ACC112 (cell line): ENCODE results near the gene NEK6.
A peak's percentile ranks its signal among the peaks of the same experiment; 100 is the strongest.

Experiments used
- H2AFZ ChIP-seq: fragments of 200-600 bp; sonication (generic); one replicate; pipeline ENCODE4 v1.6.0; 2017; ENCODE audit warnings: antibody characterized with exemption, low read length; ENCODE audit not compliant: unreplicated experiment
- H3K27ac ChIP-seq: fragments of 200-600 bp; sonication (generic); 2 replicates; pipeline ENCODE4 v1.5.1; 2014; ENCODE audit warnings: low read depth, mild to moderate bottlenecking, antibody characterized with exemption, low read length, moderate library complexity
- H3K27me3 ChIP-seq: fragments of 200-600 bp; sonication (generic); 2 replicates; pipeline ENCODE4 v1.6.1; 2014; ENCODE audit warnings: mild to moderate bottlenecking, antibody characterized with exemption, low read length, moderate library complexity, mixed read lengths; ENCODE audit not compliant: insufficient read depth
- H3K36me3 ChIP-seq: fragments of 200-600 bp; sonication (generic); 2 replicates; pipeline ENCODE4 v1.6.1; 2016; ENCODE audit warnings: mild to moderate bottlenecking, antibody characterized with exemption, low read length, moderate library complexity, mixed read lengths; ENCODE audit not compliant: insufficient read depth
- H3K4me1 ChIP-seq: fragments of 200-600 bp; sonication (generic); one replicate; pipeline ENCODE4 v1.6.1; 2016; ENCODE audit warnings: low read length, mixed read lengths; ENCODE audit not compliant: insufficient read depth, unreplicated experiment, control insufficient read depth
- H3K4me3 ChIP-seq: fragments of 200-600 bp; sonication (generic); 2 replicates; pipeline ENCODE4 v1.5.1; 2014; ENCODE audit warnings: mild to moderate bottlenecking, low read depth, low read length
- H3K79me2 ChIP-seq: fragments of 200-600 bp; sonication (generic); one replicate; pipeline ENCODE4 v1.6.0; 2016; ENCODE audit warnings: low read length; ENCODE audit not compliant: control insufficient read depth, unreplicated experiment, insufficient read depth

The NEK6 gene

DNA sequence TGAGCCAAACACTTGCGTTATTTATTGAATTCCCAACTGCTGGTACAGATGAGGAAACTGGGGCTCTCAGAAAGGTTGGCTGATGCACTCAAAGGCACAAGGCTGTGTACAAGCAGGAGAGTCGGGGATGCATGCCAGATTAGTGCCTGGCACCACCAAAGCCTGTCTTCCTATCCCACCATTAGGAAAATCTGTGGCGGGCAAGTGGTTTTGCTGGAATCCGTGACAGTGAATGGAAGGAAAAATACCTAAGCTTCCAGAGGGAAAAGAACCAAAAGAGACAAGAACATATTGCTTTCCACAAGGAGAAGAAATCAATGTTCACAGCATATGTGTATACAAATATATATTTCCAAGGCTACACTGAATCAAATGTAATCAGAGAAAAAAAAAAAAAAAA lies 106.4 kb downstream of the NEK6 start:
- Histone ChIP-seq H3K4me3 (no peak overlapping the region), H2AFZ (no peak overlapping the region), H3K27me3 (no peaks in the 10 kb centered on the region), H3K4me1 (peaks cover 22% of the 10 kb centered on the region), H3K36me3 (peaks cover 2% of the 10 kb centered on the region; the same call in 1 of the 2 replicates), H3K79me2 (peaks cover 91% of the 10 kb centered on the region), H3K27ac (no peak overlapping the region)

DNA sequence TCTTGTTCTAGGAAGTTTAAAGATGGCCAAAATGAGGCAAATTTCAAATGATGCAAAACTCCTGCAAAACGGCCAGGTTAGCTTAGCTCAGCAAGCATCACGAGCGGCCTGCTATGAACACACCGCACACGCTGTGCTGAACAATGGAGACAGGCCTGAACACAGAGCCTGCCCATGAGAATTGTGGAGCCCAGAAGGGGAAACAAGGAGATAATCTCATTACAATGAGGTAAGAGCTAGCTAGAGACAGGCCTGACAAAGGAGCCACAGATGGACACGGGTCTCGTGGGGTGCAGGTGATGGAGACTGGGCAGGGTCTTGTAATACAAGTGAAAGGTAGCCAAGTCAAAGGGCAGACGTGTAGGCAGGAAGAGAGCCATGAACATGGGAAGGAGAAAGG lies 107.3 kb downstream of the NEK6 start:
- Histone ChIP-seq H3K4me1 (peaks cover 19% of the 10 kb centered on the region), H3K36me3 (peaks cover 2% of the 10 kb centered on the region; the same call in 1 of the 2 replicates), H3K79me2 (peaks cover 91% of the 10 kb centered on the region), H3K27ac (no peak overlapping the region), H3K4me3 (no peak overlapping the region), H2AFZ (no peak overlapping the region), H3K27me3 (no peaks in the 10 kb centered on the region)

DNA sequence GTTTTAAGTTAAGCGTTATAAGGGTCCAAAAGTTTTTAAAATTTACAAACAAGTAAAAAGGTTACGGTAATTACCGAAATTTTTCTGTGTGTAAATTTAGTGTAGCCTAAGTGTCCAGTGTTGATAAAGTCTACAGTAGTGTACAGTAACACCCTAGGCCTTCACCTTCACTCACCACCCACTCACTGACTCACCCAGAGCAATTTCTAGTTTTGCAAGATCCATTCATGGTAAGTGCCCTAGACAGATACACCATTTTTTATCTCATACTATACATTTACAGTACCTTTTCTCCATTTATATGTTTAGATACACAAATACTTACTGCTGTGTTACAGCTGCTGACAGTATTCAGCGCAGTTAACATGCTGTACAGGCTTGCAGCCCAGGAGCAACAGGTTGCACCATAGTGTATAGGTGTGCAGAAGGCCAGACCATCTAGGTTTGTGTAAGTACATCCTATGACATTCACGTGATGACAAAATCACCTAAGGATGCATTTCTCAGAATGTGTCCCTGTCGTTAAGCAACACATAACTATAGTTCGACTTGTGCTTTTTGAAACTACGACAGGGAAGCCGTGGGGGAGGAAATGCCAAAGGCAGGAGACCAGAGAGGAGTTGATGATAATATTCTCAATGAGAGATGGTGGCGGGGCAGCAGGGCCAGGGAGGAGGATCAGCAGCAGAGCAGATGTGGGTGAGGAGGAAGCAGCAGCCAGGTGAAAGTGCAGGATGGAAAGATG lies 108.9 kb downstream of the NEK6 start:
- peaks cover 91% of the 10 kb centered on the region for H3K79me2 ChIP-seq
- H3K4me3 ChIP-seq = peak overlapping the region; percentile 6; the same call in 1 of the 2 replicates
- H3K27me3 ChIP-seq = no peaks in the 10 kb centered on the region
- H3K27ac ChIP-seq = peak overlapping the region; percentile 15; the same call in 1 of the 2 replicates
- peaks cover 31% of the 10 kb centered on the region for H3K4me1 ChIP-seq
- peaks cover 2% of the 10 kb centered on the region; the same call in 1 of the 2 replicates for H3K36me3 ChIP-seq
- no peak overlapping the region for H2AFZ ChIP-seq

DNA sequence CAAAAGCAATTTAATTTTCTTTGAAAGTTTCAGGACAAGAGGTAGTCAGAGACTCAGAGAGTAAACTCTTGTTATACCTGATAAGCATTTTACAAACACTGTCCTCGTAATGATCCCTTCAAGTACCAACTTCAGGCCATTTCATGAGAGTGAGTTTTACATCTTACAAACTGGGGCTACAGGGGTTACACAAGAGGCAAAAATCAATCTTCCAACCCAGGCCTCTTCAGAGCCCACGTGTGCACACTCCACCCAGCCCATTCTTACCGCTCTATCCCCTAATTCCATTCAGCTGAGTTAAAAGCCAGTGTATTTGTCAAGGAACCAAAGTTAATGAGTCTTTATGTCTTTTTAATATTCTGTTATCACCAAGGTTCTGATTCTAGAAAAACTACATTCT lies 110.9 kb downstream of the NEK6 start:
- Histone ChIP-seq H2AFZ (no peak overlapping the region), H3K4me1 (peaks cover 41% of the 10 kb centered on the region), H3K27ac (no peak overlapping the region), H3K79me2 (peaks cover 93% of the 10 kb centered on the region), H3K4me3 (no peak overlapping the region), H3K36me3 (peaks cover under 1% of the 10 kb centered on the region; the same call in 1 of the 2 replicates), H3K27me3 (no peaks in the 10 kb centered on the region)

DNA sequence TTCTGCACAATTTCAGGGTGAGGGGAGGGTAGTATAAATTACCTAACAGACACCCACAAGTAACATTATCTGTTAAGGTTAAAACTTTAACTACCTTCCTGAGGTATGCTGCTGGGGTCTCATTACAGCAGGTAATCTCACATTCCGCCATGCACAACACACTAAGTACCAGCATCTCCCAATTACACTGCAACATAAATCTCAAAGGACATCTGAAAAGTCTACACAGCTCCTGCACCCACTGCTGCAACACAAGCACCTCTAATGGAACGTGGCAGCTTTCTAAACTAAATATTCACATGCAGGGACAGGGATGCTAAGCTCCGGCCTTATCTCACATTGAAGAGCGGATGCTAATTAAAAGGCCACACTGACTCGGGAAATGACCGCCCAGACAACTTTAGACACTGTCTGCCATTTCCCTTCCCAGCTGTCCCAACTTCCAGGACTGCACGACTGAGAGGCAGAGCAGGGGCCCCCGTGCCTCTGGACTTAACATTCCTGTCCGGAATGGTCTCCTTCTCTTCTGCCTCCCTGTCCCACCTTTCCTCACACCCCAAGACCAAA lies 111.6 kb downstream of the NEK6 start:
- Histone ChIP-seq H3K27me3 (no peaks in the 10 kb centered on the region), H3K79me2 (peaks cover 93% of the 10 kb centered on the region), H3K4me1 (peaks cover 41% of the 10 kb centered on the region)

DNA sequence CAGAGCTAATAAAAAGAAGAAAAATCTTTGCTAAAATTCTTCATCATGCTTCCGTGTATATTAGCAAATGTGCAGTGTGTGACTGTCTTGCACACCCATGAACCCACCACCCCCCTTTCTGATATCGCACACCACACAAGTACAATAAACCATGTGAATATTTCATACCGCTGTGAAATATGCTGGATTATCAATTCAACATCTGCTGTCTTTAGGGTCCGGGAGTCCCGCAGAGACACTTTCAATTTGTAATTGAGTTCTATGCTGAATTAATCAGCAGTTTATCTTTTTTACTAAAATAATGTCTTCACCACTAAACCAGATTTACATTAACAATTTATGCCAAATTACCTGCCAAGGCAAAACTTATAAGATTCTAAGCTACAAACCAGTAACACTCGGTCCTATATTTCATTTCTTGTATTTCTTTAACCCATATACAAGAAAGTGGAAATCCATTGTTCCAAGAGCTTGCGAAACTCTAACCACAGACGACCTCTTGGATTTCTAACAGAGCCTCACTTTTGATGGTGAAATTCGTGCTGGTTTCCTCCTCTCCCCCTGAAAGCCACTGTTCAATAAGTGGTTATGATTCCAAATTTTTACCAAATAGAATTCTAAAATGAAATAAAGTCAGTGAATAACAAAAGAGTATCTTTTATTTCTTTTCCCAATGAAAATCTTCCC lies 113.3 kb downstream of the NEK6 start:
- Histone ChIP-seq H3K4me1 (peaks cover 40% of the 10 kb centered on the region), H2AFZ (no peak overlapping the region), H3K36me3 (peaks cover 11% of the 10 kb centered on the region), H3K27ac (no peak overlapping the region), H3K79me2 (peaks cover 88% of the 10 kb centered on the region), H3K4me3 (no peak overlapping the region), H3K27me3 (no peaks in the 10 kb centered on the region)

More for the DNA sequence above, 111.6 kb downstream of the NEK6 start:
- H3K36me3 ChIP-seq = peaks cover 6% of the 10 kb centered on the region
- H3K4me3 ChIP-seq = no peak overlapping the region
- no peak overlapping the region for H2AFZ ChIP-seq
- H3K27ac ChIP-seq = no peak overlapping the region

DNA sequence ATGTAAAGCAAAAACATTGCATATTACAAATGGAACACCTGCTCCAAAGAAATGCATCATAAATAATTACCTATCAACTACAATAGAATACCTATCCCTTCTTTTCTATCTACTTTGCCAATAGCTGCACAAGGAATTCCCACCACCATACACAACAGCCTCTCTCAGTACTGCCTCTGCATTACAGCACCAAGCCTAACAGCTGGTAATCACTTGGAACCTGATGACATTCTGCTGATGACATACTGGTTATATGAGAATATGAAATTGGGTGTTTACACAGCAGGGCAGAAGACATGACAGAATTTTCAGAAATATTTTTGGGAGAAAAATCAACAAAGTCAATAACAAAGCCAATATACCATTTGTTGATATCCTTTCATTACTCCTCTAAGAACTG lies 114.3 kb downstream of the NEK6 start:
- Histone ChIP-seq H3K27me3 (no peaks in the 10 kb centered on the region), H3K36me3 (peaks cover 16% of the 10 kb centered on the region), H2AFZ (no peak overlapping the region), H3K27ac (no peak overlapping the region), H3K4me3 (no peak overlapping the region), H3K79me2 (peaks cover 88% of the 10 kb centered on the region), H3K4me1 (peaks cover 30% of the 10 kb centered on the region)

DNA sequence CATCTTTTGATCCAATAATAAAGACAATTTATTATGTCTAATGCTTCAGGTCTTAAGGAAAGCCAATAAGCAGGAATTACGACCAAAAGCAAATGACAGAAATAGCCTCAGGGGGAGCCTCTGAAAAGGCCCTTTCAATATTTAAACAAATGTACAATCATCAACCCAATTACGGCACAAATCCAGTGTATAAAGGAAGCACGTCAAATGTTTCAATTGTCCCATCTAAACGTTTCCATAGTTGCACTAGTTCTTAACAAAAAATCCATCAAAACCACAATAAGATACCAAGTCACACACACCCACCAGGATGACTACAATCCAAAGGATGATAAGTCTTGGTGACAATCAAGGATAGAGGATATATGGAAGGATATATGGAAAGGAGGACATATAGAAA lies 115.6 kb downstream of the NEK6 start:
- Histone ChIP-seq H3K36me3 (peaks cover 24% of the 10 kb centered on the region), H2AFZ (no peak overlapping the region), H3K27ac (no peak overlapping the region), H3K27me3 (no peaks in the 10 kb centered on the region), H3K4me1 (peaks cover 21% of the 10 kb centered on the region), H3K79me2 (peaks cover 87% of the 10 kb centered on the region), H3K4me3 (no peak overlapping the region)

DNA sequence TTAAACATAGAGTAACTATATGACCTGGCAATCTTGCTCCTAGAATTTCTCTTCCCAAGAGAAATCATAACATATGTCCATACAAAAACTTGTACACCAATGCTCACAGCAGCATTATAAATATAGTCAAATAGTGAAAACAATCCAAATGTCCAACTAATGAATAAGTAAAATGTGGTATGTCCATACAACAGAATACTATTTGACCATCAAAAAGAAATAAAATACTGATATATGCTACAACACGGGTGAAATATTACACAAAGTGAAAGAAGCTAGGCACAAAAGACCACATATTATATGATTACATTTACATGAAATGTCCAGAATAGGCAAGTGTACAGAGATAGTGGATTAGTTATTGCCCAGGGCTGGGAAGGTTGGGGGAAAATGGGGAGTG lies 116.1 kb downstream of the NEK6 start:
- Histone ChIP-seq H3K27ac (no peak overlapping the region), H3K36me3 (peaks cover 24% of the 10 kb centered on the region), H3K79me2 (peaks cover 87% of the 10 kb centered on the region), H3K27me3 (no peaks in the 10 kb centered on the region), H3K4me3 (no peak overlapping the region), H3K4me1 (peaks cover 26% of the 10 kb centered on the region), H2AFZ (no peak overlapping the region)

DNA sequence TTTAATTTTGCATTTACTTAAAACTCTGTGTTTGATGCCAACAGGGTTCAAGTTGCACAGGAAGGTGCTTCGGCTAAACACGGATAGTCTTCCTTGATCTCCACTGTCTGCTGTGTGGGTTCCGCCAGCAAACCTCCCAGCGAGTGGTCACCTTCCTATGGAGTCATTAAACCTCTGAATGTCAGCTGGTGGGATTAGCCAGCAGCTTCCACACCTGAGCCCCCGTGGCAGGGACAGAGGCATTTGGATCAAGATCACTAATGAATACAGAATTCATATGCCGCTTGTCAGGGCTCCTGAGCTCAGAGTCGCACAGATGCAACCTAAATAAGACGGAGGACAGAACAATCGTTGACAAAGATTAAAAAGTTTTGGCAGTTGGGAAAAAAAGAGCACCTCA lies 118.0 kb downstream of the NEK6 start:
- peaks cover 84% of the 10 kb centered on the region for H3K79me2 ChIP-seq

More for the DNA sequence above, 118.0 kb downstream of the NEK6 start:
- no peaks in the 10 kb centered on the region for H3K27me3 ChIP-seq
- no peak overlapping the region for H3K4me3 ChIP-seq
- H2AFZ ChIP-seq = no peak overlapping the region
- H3K36me3 ChIP-seq = peaks cover 31% of the 10 kb centered on the region
- no peak overlapping the region for H3K27ac ChIP-seq
- peaks cover 26% of the 10 kb centered on the region for H3K4me1 ChIP-seq
